NCI-H146 treated with DMSO at 0.1 percent for 48 hours (cell line): ENCODE results near the gene ADARB2.

ENCODE experiments used
- DNase-seq: peaks from one replicate; lab custom pipeline; 2025; ENCODE audit not compliant: unreplicated experiment; lab: John Stamatoyannopoulos, UW

ADARB2 gene

DNA sequence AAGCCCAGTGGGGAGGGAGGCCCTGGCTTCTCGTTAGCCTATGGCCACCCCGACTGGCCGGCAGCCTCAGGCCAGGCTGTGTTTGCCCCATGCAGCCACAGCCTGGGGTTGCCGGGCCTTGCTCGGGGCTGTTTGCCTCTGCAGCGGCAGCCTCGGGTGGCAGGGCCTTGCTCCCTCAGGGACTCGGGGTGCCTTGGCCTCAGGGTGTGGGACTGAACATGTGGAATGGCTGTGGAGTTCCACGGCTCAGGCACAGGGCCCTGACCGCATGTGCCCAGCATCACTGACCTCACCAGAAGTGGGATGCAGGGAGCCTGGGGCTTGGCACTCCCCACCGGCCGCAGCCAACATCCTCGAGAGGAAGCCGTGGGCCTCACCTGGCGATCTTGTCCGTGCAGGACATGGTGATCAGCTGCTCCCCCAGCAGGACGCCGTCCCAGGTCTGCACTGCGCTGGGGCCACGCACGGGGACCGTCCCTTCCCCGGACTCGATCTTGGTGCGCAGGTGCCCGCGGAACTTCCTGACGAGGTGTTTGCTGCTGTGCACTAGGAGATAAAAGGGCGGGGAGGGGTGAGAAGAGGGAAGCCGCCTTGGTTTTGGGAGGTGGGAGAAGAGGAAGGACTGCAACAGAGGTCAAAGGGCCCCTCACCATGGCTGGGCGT lies 520.6 kb downstream of the ADARB2 start:
- no peak for DNase-seq

DNA sequence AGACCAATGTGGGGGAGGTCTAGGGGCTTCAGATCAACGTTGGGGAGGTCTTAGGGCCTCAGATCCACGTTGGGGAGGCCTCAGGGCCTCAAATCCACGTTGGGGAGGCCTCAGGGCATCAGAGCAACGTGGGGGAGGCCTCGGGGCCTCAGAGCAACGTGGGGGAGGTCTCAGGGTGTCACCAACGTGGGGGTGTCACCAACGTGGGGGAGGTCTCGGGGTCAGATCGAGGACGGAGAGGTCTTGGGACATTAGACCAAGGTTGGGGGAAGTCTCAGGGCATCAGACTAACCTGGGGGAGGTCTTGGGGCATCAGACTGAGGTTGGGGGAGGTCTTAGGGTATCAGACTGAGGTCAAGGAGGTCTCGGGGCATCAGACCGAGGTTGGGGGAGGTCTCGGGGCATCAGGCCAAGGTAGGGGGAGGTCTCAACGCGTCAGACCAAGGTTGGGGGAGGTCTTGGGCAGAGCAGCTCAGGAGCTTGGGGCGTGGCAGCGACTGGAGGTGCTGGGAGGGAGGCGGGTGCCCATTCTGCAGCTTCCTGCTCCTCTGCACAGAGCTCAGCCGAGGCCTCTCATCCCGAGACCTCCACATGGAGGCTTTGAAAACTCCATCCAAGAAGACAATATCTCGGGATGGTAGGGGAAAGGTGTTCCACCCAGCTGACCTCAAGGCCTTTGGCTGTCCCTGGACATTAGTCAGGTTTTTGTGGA lies 521.3 kb downstream of the ADARB2 start:
- DNase-seq: no peak

GRCh38 chr10:1214882-1215540 lies 522.3 kb downstream of the ADARB2 start:
- DNase-seq: no peak

- no peak for DNase-seq
Measured at GRCh38 chr10:1214071-1214675, 523.2 kb downstream of the ADARB2 start.

GRCh38 chr10:1213252-1214070 lies 523.9 kb downstream of the ADARB2 start:
- no peak for DNase-seq

GRCh38 chr10:1212571-1213141 lies 524.7 kb downstream of the ADARB2 start:
- no peak for DNase-seq

GRCh38 chr10:1211844-1212570 lies 525.3 kb downstream of the ADARB2 start:
- no peak for DNase-seq

DNA sequence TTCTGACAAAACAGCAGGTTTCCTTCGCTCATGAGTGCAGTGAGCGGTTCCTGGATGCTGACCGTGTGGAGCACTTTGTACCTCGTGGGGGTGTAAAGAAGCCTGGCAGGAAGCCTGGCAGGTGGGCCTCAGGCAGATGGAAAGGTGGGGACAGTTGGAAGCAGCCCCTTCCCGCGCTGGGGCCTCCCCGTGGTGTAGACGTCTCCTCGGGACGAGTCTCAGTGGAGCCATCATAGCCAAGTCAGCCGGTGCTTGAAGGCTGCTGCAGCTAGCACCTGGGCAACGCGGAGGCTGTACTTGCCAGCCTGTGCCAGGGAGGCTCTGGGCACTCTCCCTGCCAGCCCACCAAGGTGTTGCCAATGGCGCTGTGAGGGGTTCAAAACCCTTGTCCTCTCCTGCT lies 526.7 kb downstream of the ADARB2 start:
- no peak for DNase-seq

GRCh38 chr10:1209355-1209979 lies 527.9 kb downstream of the ADARB2 start:
- no peak for DNase-seq

GRCh38 chr10:1208366-1209311 lies 528.7 kb downstream of the ADARB2 start:
- DNase-seq: no peak

- no peak for DNase-seq
Measured at GRCh38 chr10:1206601-1207000, 530.7 kb downstream of the ADARB2 start.

DNA sequence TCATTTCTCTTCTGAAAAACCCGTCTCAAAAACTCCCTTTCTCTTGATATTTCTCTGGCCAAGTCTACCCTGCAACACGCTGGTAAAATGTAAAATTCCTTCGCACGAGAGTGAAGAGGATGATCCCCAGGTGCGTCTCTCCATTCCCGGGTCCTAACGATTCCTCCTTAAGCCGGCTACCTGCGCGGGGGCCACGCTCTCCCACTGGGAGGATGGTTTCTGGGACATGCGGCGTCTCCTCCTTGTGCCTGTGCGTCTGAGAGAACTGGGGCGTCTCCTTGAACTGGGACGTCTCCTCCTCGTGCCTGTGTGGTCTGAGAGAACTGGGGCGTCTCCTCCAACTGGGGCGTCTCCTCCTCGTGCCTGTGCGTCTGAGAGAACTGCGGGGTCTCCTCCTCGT lies 531.2 kb downstream of the ADARB2 start:
- no peak for DNase-seq

- DNase-seq: no peak
Measured at GRCh38 chr10:1205450-1206030, 531.8 kb downstream of the ADARB2 start.

GRCh38 chr10:1204434-1205326 lies 532.6 kb downstream of the ADARB2 start:
- DNase-seq: no peak

DNA sequence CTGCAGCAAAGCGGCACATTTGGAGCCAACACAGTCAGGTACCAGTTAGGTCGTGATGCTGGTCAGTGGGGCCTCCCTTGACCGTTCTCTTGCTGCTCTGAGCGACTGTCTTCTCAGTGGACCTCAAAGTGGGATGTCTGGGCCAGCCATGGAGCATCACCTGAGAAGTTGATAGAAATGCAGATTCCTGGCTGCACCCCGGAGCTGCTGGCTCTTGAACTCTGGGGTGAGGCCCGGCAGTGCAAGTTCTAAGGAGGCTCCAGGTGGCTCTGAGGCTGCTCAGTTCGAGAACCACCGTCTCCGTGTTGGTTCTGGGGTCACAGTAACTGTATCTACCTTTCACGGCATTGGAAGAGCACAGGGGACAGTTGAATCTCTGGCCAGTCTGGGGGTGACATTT lies 533.6 kb downstream of the ADARB2 start:
- DNase-seq: no peak

DNA sequence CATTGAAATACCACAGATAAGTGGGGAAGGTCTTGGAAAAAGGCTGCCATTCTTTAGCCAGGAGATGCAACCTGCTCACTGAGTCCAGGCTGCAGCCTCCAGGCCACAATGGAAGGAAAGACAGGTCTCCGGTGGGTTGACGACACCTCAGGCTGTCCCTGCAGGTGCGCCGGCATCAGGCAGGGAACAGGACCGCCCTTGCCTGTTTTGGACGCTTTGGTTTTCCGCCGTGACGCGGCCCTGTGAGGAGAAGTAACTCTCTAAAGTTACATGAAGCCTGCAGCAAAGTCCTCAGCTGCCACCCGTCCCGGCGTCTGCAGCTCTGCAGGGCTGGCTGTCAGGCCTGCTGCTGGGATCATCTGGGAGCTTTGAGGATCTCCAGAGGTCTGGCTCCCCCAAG lies 534.1 kb downstream of the ADARB2 start:
- DNase-seq: no peak

GRCh38 chr10:1202343-1202742 lies 535.0 kb downstream of the ADARB2 start:
- no peak for DNase-seq
